Kidney glomerular epithelial cell (primary cell): ENCODE data around the gene RAD51B.

ENCODE experiments used
- DNase-seq: peaks from one replicate; lab custom pipeline; 2025; lab: John Stamatoyannopoulos, UW

Gene RAD51B

GRCh38 chr14:68510201-68511128 lies 690.9 kb downstream of the RAD51B start:
- DNase-seq = no peak

DNA sequence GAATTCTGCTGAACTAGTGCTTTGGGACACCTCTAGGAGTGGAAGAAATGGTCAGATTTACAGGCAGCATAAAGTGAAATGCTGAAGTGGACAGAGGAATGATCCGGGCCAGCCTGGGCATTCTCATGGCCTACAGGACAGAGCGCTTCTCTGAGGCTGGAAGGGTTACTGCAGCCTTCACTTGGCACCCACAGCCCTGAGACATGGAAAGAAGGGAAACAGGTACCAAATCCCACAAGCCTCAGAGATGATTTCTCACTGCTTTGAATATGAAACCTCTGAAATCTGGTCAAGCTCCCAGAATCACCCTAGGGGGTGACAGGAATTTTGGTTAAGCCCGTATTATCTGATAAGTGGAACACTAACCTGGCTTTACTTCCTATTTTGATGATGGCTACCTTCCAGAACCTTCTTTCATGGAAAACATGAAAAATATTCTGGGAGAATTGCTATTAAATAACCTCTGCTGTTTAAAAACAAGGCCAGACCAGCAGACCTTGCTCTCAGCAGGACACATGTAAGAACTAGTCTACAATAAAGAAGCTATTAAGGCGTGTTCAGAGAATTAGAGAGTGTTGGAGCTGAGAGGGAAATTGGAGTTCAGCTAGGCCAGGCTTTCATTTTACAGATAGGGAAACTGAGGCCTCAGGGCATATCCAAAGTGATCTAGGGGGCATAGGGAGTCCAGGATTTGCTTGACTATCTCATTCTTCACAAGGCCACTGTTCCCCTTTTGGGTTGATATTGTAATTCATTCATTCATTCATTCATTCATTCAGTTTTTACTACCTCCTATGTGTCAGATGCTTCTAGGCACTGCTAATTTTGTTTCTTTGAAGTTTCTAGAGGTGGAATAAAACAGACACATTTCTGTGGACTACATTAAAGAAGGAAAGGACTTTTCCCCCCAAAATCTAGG lies 691.8 kb downstream of the RAD51B start:
- DNase-seq = no peak

GRCh38 chr14:68512088-68512487 lies 692.5 kb downstream of the RAD51B start:
- DNase-seq = no peak

DNA sequence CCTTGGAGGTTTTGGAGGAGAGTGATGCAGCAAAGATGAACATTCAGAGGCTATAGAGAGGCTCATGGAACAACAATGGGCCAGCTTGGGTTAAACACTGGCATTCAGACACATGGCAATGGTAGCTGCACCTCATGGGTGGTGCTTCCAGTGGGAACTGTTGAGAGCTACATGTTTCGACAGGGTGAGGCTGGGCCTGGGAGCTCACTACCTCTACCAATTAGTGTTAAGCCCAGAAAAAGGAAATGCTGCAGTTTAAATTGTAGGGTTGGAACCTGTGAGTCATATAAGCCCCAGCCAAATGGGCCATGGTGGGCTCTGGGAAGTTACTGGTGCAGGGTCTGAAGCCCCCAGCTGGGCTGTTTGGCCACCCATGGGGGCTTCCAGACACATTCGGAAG lies 693.6 kb downstream of the RAD51B start:
- no peak for DNase-seq

DNA sequence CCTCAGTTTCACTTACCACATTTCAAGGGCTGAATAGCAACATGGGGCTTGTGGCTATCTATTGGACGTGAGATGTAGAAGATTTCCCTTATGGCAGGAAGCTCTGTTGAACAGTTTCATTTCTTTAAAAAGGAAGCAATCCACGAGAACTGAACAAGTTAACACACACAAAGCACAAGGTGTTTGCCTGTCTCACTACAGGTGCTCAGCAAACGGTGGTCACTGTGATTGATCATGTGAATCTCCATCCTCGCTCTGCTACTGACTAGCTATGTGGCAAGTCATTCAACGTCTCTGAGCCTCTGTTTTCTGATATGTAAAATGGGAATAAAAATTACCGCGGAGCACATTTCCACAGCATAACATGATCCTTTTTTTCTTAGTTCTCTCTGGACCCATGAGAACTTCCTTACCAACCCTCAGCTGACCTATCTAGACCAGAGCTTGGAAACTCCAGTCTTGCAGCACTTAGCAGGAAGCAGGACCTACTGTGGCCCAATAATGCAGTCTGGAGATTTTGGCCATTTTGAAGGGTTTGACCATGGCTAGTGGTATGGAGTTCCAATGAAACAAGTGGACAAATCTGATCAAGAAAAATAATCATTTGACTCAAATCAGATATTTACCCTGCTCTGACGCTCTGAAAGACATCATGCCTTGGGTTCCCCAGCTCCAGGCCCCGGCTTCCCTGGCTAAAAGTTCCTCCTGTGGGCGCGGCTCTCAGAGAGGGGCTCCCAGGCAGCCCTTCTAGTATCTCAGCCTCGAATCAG lies 694.4 kb downstream of the RAD51B start:
- no peak for DNase-seq

GRCh38 chr14:68514608-68515194 lies 695.1 kb downstream of the RAD51B start:
- no peak for DNase-seq

GRCh38 chr14:68516342-68516741 lies 696.8 kb downstream of the RAD51B start:
- DNase-seq = no peak

- DNase-seq = no peak
Measured at GRCh38 chr14:68518166-68518565, 698.6 kb downstream of the RAD51B start.

GRCh38 chr14:68518761-68519670 lies 699.4 kb downstream of the RAD51B start:
- no peak for DNase-seq

GRCh38 chr14:68519671-68520187 lies 700.1 kb downstream of the RAD51B start:
- DNase-seq = no peak

DNA sequence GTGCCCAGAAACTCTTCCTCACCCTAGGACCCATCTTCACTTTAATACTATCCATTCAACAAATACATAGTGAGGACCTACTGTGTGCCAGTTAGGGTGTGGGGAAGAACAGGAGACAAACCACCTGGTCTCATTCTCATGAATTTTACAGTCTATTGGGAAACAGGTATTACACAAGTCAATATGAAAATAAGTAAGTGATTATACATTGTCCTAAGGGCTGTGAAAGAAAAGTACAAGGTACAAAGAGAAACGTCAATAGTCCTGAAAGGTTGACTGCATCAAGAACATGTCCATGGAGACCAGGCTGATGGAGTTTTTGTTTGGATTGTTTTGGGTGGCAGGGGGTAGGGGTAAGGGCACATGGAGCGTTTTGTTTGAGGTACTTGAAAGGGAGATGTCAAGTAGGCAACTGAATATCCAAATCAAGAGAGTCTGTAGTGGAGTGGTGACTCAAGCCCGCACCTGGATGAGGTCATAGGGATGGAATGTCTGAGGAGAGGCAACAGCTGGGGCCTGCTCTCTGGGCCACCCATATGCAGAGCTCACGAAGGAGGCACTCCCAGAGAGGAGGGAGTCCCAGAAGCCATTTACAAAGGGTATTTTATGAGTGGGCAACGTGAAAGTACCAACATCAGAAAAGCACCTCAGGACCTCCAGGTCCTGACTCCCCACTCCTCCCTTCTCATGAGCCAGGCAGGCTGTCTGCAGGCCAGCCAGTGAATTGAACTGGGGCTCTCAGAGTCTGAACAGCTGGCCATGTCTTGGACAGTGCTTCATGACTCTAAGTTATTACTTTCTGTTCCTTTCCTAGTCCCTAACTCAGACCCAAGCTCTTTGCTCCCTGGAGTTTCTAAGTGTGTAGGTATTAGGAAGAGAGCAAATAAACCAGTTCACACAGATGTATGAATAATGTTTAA lies 701.3 kb downstream of the RAD51B start:
- peak; percentile 43 for DNase-seq

DNA sequence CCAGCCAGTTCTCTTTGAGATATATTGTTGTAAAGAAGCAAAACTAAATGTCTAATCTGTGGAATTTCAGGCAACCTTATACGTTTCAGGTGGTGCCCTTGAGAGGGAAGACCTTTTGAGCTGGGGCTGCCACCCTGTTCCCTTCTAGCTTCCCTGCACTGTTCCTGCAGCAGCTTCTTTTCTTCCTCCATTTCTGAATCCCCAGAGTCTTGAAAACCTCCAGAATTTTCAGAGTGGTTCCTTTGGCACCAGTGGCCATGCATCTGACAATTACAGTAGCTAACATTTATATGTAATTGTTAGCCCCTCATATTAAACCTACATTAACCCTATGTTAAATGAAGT lies 702.0 kb downstream of the RAD51B start:
- DNase-seq = no peak

DNA sequence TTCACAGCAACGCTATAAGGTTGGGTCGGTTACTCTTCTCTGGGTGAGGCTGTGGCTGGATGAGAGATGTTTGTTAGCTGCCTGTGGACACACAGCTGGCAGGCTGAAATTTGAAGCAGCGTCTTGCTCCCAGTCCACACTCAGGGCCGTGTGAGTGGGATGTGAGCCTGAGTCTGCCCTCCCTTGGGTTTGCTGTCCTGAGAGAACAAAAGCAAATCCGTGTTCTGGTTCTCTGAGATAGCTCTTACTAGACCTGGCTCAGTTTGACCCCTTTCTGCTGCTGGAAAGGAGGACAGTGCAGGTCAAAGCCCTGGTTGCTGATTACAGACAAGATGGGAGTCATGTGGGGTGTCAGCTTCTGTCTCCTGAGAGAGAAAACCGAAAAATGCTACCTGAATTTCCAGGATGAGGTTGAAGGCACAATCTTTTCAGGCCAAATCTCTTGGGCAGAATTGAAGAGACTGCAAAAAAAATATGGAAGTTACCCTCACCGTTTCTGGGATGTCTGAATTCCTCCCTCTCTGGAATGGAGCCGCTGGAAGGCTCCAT lies 702.5 kb downstream of the RAD51B start:
- no peak for DNase-seq

- DNase-seq = no peak
Measured at GRCh38 chr14:68522510-68523325, 703.1 kb downstream of the RAD51B start.

DNA sequence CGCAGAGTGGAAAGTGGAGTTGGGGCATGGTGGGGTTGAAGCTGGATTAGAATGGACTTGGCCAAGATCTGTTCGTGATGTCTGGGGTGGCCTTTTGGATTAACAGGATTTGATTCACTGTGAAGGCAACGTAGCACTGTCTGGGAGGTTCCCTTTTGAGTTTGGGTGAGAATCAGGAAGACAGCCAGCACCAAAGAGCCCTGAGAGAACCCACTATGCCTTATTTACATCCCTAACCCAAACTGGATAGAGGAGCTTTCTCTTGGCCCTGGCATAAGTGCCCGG lies 703.7 kb downstream of the RAD51B start:
- DNase-seq = no peak

- no peak for DNase-seq
Measured at GRCh38 chr14:68523989-68524725, 704.6 kb downstream of the RAD51B start.

DNA sequence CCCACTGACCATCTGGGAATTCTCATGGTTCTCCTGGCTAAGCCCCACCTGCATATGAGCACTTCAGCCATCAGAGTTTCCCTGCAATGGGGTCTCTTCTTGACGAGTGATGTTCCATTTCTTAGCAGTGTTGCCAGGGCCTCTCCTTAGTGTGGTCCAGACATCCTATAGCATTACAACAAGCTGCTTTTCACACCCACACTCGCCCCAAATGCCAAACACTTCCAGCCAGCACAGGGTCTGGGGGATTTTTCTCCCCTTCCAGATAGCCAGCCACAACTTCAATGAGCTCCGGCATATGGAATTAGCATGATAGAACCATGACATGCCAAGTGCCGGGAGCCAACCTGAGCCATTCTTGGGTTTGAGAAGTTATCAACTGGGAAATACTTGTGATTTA lies 705.9 kb downstream of the RAD51B start:
- no peak for DNase-seq
